MM.1S (cell line): ENCODE results near the gene RGS7.

Experiments used
- CTCF ChIP-seq: fragments of 300-600 bp; sonication (generic); IDR thresholded peaks from 2 replicates; pipeline ENCODE4 v1.5.1; 2016; ENCODE audit warnings: antibody characterized with exemption, low read length, mixed read lengths
- EZH2 ChIP-seq: fragments of 300-600 bp; sonication (generic); optimal IDR thresholded peaks from 2 replicates; pipeline ENCODE3; 2017; ENCODE audit warnings: low read depth, mild to moderate bottlenecking, antibody characterized with exemption, low read length, mixed read lengths
- EZH2phosphoT487 ChIP-seq: fragments of 300-600 bp; sonication (generic); IDR thresholded peaks from 2 replicates; pipeline ENCODE4 v1.6.1; 2018; ENCODE audit warnings: antibody characterized with exemption, low read length

GRCh38 chr1:240836271-240836670 is 520.7 kb downstream of the RGS7 start:
- TF ChIP-seq CTCF (no peak), EZH2phosphoT487 (no peak), EZH2 (no peak)
